Measurements from ENCODE around the gene SLC39A10. TPM values are rescaled to one million over a fixed set of nuclear protein-coding genes. Genes with fewer than 3 reads are reported as not detected.

The SLC39A10 gene
- total RNA-seq, 4 donors from 2014 or later: 12.5 to 29.3 (median 16.5) TPM

DNA sequence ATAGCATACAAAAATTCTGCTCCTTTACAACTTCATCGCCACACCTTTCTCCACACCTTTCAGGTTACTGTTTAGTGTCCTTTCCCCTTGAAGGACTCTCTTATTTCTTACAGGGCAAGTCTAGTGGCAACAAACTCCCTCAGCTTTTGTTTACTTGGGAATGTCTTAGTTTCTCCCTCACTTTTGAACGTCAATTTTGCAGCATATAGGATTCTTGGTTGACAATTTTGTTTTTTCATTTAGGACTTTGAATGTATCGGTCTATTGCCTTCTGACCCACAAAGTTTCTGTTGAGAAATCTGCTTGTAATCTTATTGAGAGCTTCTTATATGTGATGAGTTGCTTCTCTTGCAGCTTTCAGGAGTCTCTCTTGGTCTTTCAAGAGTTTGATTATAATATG, 43.5 kb downstream of the SLC39A10 start:
- TF ChIP-seq CTCF (IDR thresholded peaks at IDR 0.05): no peak
- ATAC-seq (ENCODE audit: low FRiP score) (no peak), DNase-seq (ENCODE audit: low spot score) (no peak)

DNA sequence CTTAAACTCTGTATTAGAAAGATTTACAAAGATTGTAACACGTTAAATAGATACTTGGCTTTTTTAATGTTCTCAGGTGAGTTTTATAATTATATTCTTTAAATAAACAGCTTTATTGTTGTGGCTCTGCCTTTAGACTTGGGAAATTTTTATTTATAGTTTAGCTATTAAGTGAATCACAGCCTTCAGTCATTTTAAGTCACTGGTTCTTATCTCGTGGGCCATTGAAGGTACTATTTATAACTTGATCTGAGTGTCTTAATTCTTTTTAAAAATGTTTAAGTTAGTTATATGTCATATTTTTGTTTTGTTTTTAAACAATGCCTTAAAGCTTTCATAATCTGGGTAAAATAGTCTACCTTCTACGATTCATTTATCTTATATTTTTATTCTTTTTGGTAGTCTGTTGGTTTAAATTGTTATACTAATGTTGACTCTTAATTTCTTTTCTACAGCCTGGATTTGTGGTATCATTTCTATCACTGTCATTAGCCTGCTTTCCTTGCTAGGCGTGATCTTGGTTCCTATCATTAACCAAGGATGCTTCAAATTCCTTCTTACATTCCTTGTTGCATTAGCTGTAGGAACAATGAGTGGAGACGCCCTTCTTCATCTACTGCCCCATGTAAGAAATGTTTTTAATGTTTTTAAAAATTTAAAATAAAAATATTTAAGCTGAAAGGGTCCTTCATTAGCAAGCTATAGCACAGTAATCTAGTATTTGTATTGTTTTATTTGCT, 49.3 kb downstream of the SLC39A10 start:
- no peak for ATAC-seq (ENCODE audit: low FRiP score)

DNA sequence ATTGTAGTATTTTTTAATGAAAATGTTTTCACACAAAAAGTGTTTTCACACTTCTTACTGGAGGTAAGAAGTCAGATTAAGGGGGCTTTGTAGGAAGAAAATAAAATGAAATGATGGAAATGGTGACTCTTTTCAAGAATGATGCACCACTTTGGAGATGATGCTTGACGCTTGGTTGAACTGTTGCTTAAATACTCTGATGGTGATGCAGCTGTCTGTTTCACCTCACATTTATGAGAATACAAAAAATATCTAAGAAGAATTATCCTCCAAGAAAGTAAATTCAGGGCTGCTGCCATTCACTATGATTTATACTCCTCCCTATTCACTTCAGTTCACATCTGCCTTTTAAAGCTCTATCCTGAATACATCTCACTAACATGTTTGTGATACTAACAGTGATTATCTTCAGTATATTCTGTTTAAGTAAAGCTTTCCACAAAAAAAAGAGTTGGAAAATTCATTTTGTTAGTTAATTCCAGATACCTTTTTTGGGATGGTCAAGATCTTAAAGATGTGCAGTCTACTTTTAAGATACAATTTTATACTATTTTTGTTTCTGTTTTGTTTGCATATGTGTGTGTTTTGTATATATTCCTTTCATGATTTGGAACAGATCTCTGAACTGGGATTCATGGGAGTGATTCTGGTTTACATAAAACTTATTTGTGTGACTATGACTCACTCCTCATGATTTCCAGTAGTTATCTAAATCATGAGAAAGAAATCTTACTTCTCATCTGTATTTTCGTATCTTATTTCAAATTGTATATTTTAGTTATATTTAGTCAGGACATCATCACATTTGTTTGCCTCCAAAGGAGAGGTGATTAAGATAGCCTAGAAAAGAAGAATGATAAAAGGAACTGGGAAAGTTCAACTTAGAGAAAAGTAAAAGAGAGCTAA, 53.1 kb downstream of the SLC39A10 start:
- TF ChIP-seq CTCF (IDR thresholded peaks at IDR 0.05): no peak
- no peak for DNase-seq (ENCODE audit: low spot score)
- ATAC-seq (ENCODE audit: low FRiP score): no peak

More for the DNA sequence above, 49.3 kb downstream of the SLC39A10 start:
- DNase-seq (ENCODE audit: low spot score): no peak
- TF ChIP-seq CTCF (IDR thresholded peaks at IDR 0.05): no peak

DNA sequence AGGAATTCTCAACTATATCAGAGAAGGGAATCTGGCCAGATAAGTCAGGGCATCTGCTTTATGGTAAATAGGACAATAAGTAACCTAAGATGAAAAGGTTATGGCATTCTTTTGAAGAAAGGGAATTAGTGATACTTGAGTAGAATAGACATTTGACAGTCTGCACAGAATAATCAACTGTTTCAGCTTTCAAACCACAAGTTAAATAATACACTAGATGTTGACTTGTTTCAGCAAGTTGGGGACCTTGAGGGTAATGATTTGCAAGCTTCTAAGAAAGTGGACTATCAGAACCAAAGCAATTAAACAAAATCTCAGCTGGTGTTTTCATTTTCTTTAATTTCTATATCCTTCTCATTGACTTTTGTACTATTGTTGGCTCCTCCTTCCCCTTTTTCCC, 54.5 kb downstream of the SLC39A10 start:
- TF ChIP-seq CTCF (IDR thresholded peaks at IDR 0.05): no peak
- DNase-seq (ENCODE audit: low spot score) (no peak), ATAC-seq (ENCODE audit: low FRiP score) (no peak)

- ATAC-seq (ENCODE audit: low FRiP score) (no peak), DNase-seq (ENCODE audit: low spot score) (no peak)
- TF ChIP-seq CTCF (IDR thresholded peaks at IDR 0.05): no peak
Measured at GRCh38 chr2:195716466-195716865, 59.4 kb downstream of the SLC39A10 start.

GRCh38 chr2:195721042-195721441, 64.0 kb downstream of the SLC39A10 start:
- ATAC-seq (ENCODE audit: low FRiP score): no peak
- no peak for DNase-seq (ENCODE audit: low spot score)
- TF ChIP-seq CTCF (IDR thresholded peaks at IDR 0.05): no peak
